Head of caudate nucleus (tissue), 42 donors: ENCODE measurements around the gene ZCCHC2.
A peak's percentile ranks its signal among the peaks of the same experiment; 100 is the strongest.

Experiments used
- DNase-seq, 42 donors: peaks; one replicate each; pipeline versions ENCODE4 v3.0.0 to v3.0.0-alpha.2; 2020 to 2021; ENCODE audit warnings: mixed read lengths in 7 of 42
- intact Hi-C: fragments of 100-400 bp; cut with DNase I; formaldehyde crosslinking; loops from one replicate; pipeline ENCODE4 v1.15.0; 2022

Gene ZCCHC2

GRCh38 chr18:62522504-62523254 is at the start of gene ZCCHC2:
ZCCHC2 (plus strand) TSS chr18:62523025; CDS start chr18:62523425, 400 bp downstream.
- DNase-seq, result peak; percentile 93 to 100 (median 99)
- intact Hi-C loops, result loop anchor here (5.0 to 10.0 kb wide), 2 partner anchors 195 to 338 kb away; partner anchors contain the start of genes PHLPP1, PIGN and RELCH

GRCh38 chr18:62479574-62479973 is 43.3 kb upstream of the ZCCHC2 start:
- intact Hi-C loops, result no loop called here
- DNase-seq, result no peak

GRCh38 chr18:62480927-62481326 is 41.9 kb upstream of the ZCCHC2 start:
- DNase-seq, result no peak
- intact Hi-C loops, result no loop called here

- DNase-seq, result no peak
- intact Hi-C loops, result no loop called here
These were observed 37.9 kb upstream of the ZCCHC2 start for GRCh38 chr18:62484941-62485340.

- DNase-seq, result peak in 38 of 42 donors; percentile 11 to 83 (median 47)
- intact Hi-C loops, result no loop called here
These were observed 37.1 kb upstream of the ZCCHC2 start for GRCh38 chr18:62485684-62486083.

- DNase-seq, result no peak
- intact Hi-C loops, result no loop called here
These were observed 36.4 kb upstream of the ZCCHC2 start for GRCh38 chr18:62486290-62486964.

GRCh38 chr18:62487161-62487560 is 35.7 kb upstream of the ZCCHC2 start:
- intact Hi-C loops, result no loop called here
- DNase-seq, result no peak

- intact Hi-C loops, result no loop called here
- no peak for DNase-seq
These were observed 31.7 kb upstream of the ZCCHC2 start for GRCh38 chr18:62490967-62491695.

- intact Hi-C loops, result no loop called here
- no peak for DNase-seq
These were observed 29.6 kb upstream of the ZCCHC2 start for GRCh38 chr18:62493033-62493862.

GRCh38 chr18:62494764-62495163 is 28.1 kb upstream of the ZCCHC2 start:
- intact Hi-C loops, result no loop called here
- no peak for DNase-seq

GRCh38 chr18:62496262-62496661 is 26.6 kb upstream of the ZCCHC2 start:
- DNase-seq, result no peak
- intact Hi-C loops, result no loop called here

GRCh38 chr18:62497190-62497772 is 25.5 kb upstream of the ZCCHC2 start:
- no peak for DNase-seq

GRCh38 chr18:62498616-62499262 is 24.1 kb upstream of the ZCCHC2 start:
- intact Hi-C loops, result no loop called here
- DNase-seq, result no peak

More at GRCh38 chr18:62497190-62497772, 25.5 kb upstream of the ZCCHC2 start:
- intact Hi-C loops, result no loop called here

GRCh38 chr18:62499263-62499650 is 23.6 kb upstream of the ZCCHC2 start:
- DNase-seq, result no peak
- intact Hi-C loops, result no loop called here

GRCh38 chr18:62500174-62500573 is 22.7 kb upstream of the ZCCHC2 start:
- intact Hi-C loops, result no loop called here
- no peak for DNase-seq

- intact Hi-C loops, result no loop called here
- no peak for DNase-seq
These were observed 21.7 kb upstream of the ZCCHC2 start for GRCh38 chr18:62500966-62501591.

GRCh38 chr18:62505669-62506494 is 16.9 kb upstream of the ZCCHC2 start:
- no peak for DNase-seq
- intact Hi-C loops, result no loop called here
